GM21390 (cell line): ENCODE measurements around the gene MED27.

Source experiments
- ATAC-seq: cut with Tn5 transposase; IDR thresholded peaks from one replicate; pipeline ENCODE4 v1.9.1; 2021; ENCODE audit not compliant: unreplicated experiment

Gene MED27

GRCh38 chr9:132000659-132001058 lies 79.0 kb downstream of the MED27 start:
- ATAC-seq, result no peak

GRCh38 chr9:131999692-132000551 lies 79.7 kb downstream of the MED27 start:
- no peak for ATAC-seq

DNA sequence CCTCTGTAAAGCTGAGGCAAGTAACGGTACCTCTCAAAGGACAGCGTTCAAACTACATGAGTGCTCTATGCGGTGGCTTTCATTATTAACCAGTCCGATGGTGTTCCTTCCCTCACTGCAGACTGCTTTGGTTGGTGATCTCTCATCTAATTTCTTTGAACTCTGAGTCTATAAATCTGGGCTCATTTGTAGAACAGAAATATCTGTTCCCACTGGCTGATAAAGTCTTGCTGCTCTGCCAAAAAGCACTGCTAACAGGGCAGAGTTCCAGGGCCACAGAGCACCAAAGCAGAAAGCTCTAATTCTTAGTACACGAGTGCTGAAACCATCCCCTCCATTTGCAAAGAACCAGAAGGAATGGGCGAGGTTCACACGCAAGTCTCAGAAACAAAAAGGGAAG lies 81.9 kb downstream of the MED27 start:
- ATAC-seq, result no peak

DNA sequence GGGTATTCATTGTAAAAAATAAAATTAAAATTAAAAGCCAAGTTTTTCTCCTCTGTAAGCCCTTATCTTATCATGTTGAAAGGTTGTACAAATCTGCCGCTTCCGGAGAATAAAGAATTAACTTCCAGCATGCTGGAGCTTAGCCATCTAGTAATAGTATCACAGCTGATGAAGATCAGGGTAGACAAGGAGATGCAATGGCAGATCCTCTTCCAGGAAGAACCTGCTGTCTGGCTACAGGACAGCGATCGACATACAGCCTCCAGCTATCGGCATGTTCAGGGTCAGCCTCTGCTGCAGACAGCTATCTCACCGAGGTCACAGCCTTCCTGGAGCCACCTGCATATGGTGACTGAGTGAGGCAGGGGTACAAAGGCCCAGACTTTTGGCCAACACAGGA lies 82.6 kb downstream of the MED27 start:
- no peak for ATAC-seq

DNA sequence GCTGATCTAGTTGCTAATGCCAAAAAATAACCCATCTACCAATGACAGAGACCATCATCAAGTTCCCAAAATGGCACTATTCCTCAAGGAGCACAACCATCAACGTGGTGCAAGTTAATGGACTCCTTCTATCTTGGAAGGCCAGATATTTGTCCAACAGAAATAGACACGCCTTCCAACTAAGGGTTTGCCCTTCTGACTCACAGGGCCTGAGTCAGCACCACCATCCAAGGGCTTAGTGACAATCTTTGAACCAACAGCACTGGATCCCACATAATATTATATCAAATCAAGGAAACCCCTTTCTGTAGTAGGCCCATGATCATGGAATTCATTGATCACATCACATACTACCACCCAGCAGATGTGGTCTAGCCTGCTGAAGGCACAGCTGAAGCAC lies 84.3 kb downstream of the MED27 start:
- no peak for ATAC-seq

DNA sequence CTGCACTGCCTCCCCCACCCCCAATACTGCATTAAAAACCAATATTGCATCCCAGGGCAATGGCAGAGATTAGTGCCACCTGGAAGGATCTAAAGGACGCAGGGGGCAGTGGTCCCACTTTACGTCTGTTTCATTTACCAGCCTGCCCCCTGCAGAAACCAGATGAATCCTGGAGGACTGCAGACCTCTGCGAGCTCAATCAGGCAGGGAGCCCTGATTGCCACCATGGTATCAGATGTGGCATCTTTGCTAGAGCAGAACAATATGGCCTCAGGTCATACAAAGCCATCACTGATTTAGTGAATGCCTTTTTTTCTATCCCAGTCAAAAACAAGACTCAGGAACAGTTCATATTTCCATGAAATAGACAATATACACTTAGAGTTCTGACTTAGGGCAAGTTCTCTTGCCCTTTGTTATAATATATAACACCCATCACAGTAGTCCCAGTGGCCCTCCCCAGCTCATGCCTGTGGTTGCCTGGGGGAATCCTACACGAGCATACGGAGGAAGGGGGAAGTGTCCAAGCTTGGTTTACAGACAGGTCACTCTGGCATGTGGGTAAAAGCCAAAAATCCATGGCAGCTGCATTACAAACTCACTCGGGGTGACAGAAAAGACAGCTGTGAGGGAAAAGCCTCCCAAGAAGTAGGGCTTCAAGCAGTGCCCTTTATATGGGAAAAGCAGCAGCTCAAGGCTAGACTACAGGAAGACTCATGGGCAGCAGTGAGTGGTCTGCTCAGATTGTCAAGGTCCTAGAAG lies 85.1 kb downstream of the MED27 start:
- no peak for ATAC-seq

- no peak for ATAC-seq
Observed at GRCh38 chr9:131992906-131993657, 86.6 kb downstream of the MED27 start.

DNA sequence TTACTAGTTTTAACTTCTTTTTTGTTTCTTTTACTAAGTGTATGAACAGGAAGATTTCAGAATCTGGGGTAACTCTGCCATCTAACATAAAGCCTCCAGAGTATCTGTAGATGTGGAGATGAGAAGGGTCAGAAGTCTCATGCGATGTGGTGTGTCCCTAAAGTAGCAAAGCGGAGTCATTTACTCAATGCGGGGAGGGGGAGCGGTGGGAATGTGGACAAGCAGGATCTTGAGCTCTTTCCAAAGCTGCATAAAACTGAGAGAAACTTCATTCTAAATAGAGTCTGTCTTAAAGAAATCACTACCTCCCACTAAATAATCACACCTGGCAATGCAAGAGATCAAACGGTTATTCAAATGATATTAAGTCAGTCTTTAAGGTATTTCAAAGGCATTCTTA lies 92.4 kb downstream of the MED27 start:
- ATAC-seq, result no peak

GRCh38 chr9:131986576-131986975 lies 93.1 kb downstream of the MED27 start:
- no peak for ATAC-seq

DNA sequence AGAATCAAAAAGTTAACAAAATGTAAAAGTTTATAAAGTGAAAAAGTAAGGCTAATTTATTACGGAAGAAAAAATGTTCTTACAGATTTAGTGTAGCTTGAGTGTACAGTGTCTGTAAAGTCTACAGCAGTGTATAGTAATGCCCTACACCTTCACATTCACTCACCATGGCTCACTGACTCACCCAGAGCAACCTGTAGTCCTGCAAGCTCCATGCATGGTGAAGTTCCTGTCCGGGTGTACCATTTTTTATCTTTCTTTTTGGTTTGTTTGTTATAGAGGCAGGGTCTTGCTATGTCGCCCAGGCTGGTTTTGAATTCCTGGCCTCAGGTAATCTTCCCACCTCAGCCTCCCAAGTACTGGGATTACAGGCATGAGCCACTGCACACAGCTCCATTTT lies 93.6 kb downstream of the MED27 start:
- ATAC-seq, result no peak

DNA sequence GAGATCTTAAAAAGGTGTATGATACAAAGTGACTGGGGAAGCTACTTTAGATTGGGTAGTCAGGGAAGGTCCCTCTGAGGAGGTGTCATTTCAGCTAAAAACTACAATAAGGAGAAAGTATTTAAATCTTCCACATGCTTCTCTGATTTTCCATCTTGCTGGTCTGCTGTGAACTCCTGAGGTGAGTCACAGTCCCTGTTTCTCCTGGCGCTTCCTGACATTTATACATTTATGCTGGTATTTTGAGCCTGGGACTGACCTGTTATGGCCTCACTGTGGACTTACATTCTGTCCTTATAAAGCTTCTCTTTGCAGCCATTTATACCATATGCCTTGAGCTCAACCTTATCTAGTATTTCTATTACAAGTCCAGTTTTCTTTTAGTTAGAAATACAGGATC lies 95.1 kb downstream of the MED27 start:
- ATAC-seq, result no peak

GRCh38 chr9:131982671-131983239 lies 96.9 kb downstream of the MED27 start:
- ATAC-seq, result no peak

GRCh38 chr9:131982102-131982501 lies 97.6 kb downstream of the MED27 start:
- ATAC-seq, result no peak

DNA sequence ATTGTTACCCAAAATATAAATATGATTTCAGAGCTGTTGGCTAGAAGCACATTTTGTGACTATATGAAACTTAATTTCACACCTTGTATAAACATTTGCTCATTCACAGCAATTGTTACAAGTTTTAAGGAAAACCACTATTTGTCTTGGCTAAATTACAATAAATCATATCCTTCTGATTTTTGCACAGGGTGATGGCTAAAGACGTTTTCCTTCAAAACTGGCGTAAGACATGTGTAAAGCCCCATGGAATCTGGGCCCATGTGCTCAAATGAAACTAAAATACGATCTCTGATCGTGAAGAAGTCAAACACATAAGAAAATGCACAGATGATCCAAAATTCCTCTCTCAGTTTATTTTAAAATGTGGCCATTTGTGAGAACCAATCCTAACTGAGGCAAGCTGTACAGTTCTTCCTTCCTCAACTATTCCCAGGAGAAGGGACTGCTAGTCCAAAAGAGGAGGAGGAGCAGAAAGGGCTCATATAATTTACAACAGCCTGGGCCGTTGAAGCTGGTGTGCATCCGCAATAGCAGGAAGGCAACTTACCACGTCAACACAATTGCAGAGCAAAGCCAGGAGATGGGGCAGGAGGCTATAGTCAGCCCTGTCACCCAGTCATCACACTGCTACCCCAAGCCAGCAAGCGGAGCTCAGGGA lies 98.4 kb downstream of the MED27 start:
- ATAC-seq, result no peak

DNA sequence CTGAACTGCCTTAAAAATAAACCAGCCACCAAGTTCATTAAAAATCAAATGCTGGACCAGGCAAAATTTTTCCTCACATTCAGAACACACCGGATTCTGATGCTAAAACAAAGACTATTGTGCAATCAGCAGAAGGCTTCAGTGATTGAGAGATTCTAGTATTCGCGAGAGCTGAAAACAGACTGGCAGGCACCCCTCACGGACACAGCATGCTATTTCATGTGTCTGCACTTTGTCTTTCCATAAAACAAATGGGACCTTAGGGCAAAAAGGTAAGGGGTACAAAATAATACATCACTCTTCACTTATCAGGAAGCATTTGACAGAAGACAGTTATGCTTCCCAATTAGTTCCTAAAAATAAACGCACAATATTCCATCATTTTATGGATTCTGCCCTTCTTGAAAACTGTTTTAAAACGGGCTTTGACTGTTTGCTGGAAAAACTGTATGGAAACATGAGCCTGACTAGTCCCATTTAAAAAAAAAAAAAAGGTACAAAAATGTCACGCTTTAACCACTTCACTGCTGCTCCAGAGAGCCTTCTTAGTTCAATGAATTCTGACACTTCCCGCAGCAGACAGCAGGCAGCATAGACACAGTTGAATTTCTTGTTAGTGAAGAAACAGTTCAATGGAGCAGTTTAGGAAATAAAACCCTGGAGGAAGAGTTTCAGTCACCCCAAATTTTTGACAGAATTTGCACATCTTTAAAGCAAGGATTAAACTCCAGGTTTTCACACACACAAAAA lies 99.2 kb downstream of the MED27 start:
- ATAC-seq, result no peak

- no peak for ATAC-seq
Observed at GRCh38 chr9:131977109-131977838, 102.4 kb downstream of the MED27 start.

GRCh38 chr9:131976157-131977108 lies 103.2 kb downstream of the MED27 start:
- ATAC-seq, result no peak

DNA sequence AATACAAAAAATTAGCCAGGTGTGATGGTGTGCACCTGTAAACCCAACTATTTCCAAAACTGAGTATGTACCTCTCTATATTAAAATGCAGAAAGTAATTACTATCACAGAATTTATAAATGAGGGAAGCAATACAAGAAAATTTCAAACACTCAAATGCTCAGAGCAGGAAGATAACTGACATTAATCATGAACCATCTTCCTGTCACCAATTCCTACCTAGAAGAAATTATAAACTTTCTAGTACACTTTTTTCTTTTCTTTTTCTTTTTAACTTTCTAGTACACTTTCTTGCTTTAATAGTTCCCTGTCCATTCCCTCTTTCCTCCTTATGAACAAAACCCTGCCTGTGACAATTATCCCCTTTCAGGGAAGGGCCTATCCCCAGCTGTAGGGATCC lies 106.8 kb downstream of the MED27 start:
- no peak for ATAC-seq
